Motor neuron (in vitro differentiated cells): Measurements from ENCODE around the gene CENPL. TPM values are rescaled to one million over a fixed set of nuclear protein-coding genes. Genes with fewer than 3 reads are reported as not detected.
"Not testable (repeated sequence)": the region's sequence is repeated elsewhere in the genome, so short reads cannot be mapped to it uniquely, and the experiment has no call there.

ENCODE experiments used
- ATAC-seq, 8 experiments: fragments of 200-7000 bp; cut with Tn5 transposase; replicated peaks in 6 of 8; 2 replicates each; pipeline ENCODE4 v1.8.0; 2021; ENCODE audit warnings: mild to moderate bottlenecking in 8 of 8, moderate library complexity in 8 of 8
- H3K27ac ChIP-seq, 2 donors: fragments of 250-450 bp; sonication (Bioruptor Pico); 2 replicates each; pipeline ENCODE4 v1.9.0; 2021; ENCODE audit warnings: antibody characterized with exemption in 2 of 2, mild to moderate bottlenecking in 2 of 2, moderate library complexity in 1 of 2
- H3K4me1 ChIP-seq, 2 donors: fragments of 250-450 bp; sonication (Bioruptor Pico); replicated peaks in 1 of 2; 2 replicates each; pipeline ENCODE4 v1.6.1; 2021; ENCODE audit warnings: antibody characterized with exemption in 2 of 2, mild to moderate bottlenecking in 2 of 2, moderate library complexity in 1 of 2
- H3K4me3 ChIP-seq, 5 donors: fragments of 250-450 bp; sonication (Bioruptor Pico); 2 replicates each; pipeline ENCODE4 v1.9.0; 2021; ENCODE audit warnings: antibody characterized with exemption in 5 of 5, mild to moderate bottlenecking in 5 of 5, moderate library complexity in 4 of 5
- WGBS, 10 experiments: fragments of 450-650 bp; shearing (Covaris generic); methylation state at CpG; one replicate each; pipeline ENCODE4 v1.0.0; 2022; 5-methylcytosine and 5-hydroxymethylcytosine counted together
- in situ Hi-C, 9 experiments: fragments of 400-800 bp; cut with MboI; loops; one replicate each; pipeline ENCODE4 v1.15.0; 2021; ENCODE audit warnings: low sequenced_read_pairs in 9 of 9, low pct_unique_long_range_greater_than_20kb in 2 of 9; ENCODE audit not compliant: unreplicated experiment in 9 of 9
- total RNA-seq, 8 experiments: library from RNA; unstranded; fragments of 300-600 nt; gene quantifications; 2 replicates each; pipeline versions ENCODE4 v1.2.3 to v1.2.4, GENCODE V29; 2022

CENPL gene
- total RNA-seq, 8 experiments from 2014 or later: 3.2 to 17.4 (median 6.7) TPM

DNA sequence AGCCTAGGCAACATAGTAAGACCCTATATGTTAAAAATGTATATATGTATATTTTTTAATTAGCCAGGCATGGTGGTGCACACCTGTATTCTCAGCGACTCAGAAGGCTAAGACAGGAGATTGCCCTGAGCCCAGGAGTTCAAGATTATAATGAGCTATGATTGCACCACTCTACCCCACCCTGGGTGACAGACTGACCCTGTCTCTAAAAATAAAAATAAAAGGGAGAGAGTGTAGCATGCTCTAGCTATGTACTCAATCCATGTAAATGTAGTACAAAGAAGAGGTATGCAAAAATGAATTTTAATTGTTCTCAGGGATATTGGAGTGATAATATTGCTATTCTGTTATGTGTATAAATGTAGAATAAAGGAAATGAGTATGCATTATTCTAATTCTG, 53.1 kb downstream of the CENPL start:
- Histone ChIP-seq H3K27ac (no peak overlapping the region), H3K4me1 (no peaks in the 10 kb centered on the region), H3K4me3 (no peak overlapping the region)
- in situ Hi-C loops: no loop called here
- 86 to 100% (median 87%) methylated on average over 1 of the region's 1 CpG; no CpG with 5 or more reads in 5 of the 10 experiments for WGBS, 10 experiments
- peak in 2 of 8 experiments; percentile 40 to 62 for ATAC-seq

DNA sequence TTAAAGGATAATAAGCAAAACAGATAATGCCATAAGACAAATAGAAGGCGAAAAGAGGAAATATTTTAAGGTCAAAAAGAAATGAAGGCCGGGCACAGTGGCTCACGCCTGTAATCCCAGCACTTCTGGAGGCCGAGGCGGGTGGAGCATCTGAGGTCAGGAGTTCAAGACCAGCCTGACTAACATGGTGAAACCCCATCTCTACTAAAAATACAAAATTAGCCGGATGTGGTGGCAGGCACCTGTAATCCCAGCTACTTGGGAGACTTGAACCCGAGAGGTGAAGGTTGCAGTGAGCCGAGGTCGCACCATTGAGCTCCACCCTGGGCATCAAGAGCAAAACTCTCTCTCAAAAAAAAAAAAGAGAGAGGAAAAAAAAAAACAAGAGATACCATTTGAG, 54.4 kb downstream of the CENPL start:
- in situ Hi-C loops, H3K4me3 ChIP-seq, ATAC-seq, H3K27ac ChIP-seq, H3K4me1 ChIP-seq: not testable (repeated sequence)
- WGBS, 10 experiments: 91 to 100% (median 96%) methylated on average over 3 to 9 of the region's 9 CpGs

DNA sequence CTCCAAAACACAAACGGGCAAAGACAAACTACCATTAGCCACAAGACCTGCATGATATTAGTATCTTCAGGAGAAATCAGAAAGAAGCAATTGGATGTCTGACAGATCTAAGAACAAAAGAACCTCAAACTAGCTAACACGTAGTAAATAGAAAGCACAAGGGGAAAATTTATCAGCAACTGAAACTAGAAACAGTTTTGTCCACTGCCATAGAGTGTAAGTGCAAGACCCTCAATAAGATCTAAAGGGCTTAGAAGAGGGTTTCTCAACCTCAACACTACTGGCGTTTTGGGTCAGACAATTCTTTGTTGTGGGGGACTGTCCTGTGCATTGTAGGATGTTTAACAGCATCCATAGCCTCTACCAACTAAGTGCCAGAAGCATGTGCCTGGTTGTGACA, 55.9 kb downstream of the CENPL start:
- no peak for ATAC-seq
- WGBS, 10 experiments: 17 to 98% (median 82%) methylated on average over 1 to 3 of the region's 3 CpGs
- in situ Hi-C loops: no loop called here
- Histone ChIP-seq H3K4me1 (no peaks in the 10 kb centered on the region), H3K4me3 (no peak overlapping the region), H3K27ac (no peak overlapping the region)

DNA sequence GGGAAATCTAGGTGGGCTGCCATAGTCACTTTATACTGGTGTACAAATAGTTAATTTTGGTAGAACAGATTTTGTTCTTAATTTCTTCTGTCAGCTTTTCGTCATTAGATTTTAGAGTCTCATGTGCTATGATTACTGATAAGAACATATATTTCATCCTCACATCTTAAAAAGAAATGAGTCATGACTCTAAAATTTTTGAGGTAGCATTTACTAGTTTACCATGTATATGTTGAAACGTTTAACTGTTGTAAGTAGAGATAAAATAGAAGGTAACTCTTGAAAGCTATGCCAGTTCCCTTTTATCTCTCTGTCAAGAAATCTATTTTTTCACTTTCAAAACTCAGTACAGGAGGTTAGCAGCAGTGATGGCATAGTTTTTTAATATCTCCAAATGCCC, 56.5 kb downstream of the CENPL start:
- in situ Hi-C loops: no loop called here
- no peak for ATAC-seq
- 49 to 100% (median 93%) methylated on average over 1 to 2 of the region's 2 CpGs; no CpG with 5 or more reads in 1 of the 10 experiments for WGBS, 10 experiments
- Histone ChIP-seq H3K27ac (no peak overlapping the region), H3K4me3 (no peak overlapping the region), H3K4me1 (no peaks in the 10 kb centered on the region)

DNA sequence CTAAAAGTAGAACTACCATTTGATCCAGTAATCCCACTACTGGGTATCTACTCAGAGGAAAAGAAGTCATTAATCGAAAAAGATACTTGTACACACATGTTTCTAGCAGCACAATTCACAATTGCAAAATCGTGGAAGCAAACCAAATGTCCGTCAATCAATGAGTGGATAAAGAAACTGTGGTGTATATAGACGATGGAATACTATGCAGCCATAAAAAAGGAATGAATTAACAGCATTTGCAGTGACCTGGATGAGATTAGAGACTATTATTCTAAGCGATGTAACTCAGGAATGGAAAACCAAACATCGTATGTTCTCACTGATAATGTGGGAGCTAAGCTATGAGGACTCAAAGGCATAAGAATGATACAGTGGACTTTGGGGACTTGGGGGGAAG, 60.4 kb downstream of the CENPL start:
- H3K27ac ChIP-seq, ATAC-seq, in situ Hi-C loops, H3K4me1 ChIP-seq, H3K4me3 ChIP-seq: not testable (repeated sequence)
- 83 to 100% (median 95%) methylated on average over 1 to 6 of the region's 6 CpGs; no CpG with 5 or more reads in 1 of the 10 experiments for WGBS, 10 experiments

DNA sequence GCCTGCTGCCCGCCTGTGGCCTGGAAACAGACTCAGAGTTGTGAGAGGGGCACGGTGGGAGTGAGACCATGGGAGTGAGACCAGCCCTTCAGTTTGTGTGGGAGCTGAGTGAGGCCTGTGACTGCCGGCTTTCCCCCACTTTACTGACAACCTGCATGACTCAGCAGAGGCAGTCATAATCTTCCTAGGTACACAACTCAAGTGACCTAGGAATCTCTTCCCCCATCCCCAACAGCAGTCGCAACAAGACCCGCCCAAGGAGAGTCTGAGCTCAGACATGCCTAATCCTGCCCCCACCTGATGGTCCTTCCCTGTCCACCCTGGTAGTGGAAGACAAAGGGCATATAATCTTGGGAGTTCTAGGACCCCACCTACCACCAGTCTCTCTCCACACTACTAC, 65.7 kb downstream of the CENPL start:
- no peak overlapping the region for H3K27ac ChIP-seq
- in situ Hi-C loops: no loop called here
- no peak overlapping the region for H3K4me3 ChIP-seq
- no peaks in the 10 kb centered on the region for H3K4me1 ChIP-seq
- WGBS, 10 experiments: 97 to 100% (median 100%) methylated on average over 2 to 5 of the region's 5 CpGs; no CpG with 5 or more reads in 6 of the 10 experiments
- no peak for ATAC-seq

DNA sequence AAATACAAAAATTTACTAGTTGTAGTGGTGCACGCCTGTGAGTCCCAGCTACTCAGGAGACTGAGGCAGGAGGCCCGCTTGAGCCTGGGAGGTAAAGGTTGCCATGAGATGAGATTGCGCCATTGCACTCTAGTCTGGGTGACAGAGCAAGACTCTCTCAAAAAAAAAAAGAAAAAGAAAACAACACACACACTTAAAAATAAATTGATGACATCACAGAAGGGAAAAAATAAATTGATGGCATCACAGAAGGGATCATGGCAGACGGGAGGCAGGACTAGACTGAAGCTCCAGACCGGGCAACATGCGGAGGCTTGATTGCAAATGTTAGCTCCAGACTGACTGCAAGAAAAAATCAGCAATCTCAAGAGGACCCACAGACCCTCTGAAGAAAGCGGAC, 66.6 kb downstream of the CENPL start:
- H3K4me3 ChIP-seq: no peak overlapping the region
- in situ Hi-C loops: no loop called here
- ATAC-seq: no peak
- H3K4me1 ChIP-seq: no peaks in the 10 kb centered on the region
- 95 to 100% (median 99%) methylated on average over 1 to 7 of the region's 7 CpGs; no CpG with 5 or more reads in 2 of the 10 experiments for WGBS, 10 experiments
- no peak overlapping the region for H3K27ac ChIP-seq

DNA sequence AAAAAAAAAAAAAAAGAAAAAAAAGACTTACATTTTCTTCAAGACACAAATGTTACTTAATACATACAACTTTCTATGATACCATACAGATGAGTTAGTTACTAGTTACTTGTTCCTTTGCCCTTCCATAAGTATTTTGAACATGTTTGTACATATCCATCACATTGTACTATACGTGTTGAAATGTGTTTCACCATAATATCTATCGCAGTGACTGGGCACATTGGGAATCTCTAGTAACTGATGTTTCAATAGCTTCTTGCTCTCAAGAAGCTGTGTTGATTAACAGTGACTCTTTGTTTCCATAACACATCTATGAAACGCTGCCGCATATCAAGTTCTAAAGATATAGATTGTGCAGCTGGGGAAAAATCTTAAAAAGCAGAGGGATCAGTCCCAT, 67.0 kb downstream of the CENPL start:
- no peak overlapping the region for H3K27ac ChIP-seq
- H3K4me1 ChIP-seq: no peaks in the 10 kb centered on the region
- ATAC-seq: no peak
- 82 to 100% (median 98%) methylated on average over 2 to 4 of the region's 4 CpGs; no CpG with 5 or more reads in 1 of the 10 experiments for WGBS, 10 experiments
- in situ Hi-C loops: no loop called here
- no peak overlapping the region for H3K4me3 ChIP-seq

DNA sequence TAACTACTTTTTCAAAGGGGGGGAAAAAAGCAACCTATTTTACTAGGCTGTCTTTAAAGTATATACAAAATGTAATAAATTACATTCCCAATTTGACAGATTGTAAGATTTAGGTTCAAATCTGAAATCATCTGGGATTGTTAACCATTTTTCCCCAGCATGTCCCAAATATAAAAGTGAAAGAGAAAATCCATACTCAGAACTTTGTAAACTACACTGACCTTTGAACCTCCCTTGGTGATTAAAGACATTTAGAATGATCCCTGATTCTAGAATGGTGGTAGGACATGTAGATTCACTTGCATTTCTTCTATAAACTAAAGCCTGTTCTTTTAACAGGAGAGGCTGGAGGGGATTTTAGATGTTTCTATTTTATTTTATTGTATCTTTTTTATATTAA, 70.9 kb downstream of the CENPL start:
- ATAC-seq: no peak
- no peak overlapping the region for H3K27ac ChIP-seq

More for the DNA sequence above, 70.9 kb downstream of the CENPL start:
- Histone ChIP-seq H3K4me3 (no peak overlapping the region), H3K4me1 (no peaks in the 10 kb centered on the region)
- in situ Hi-C loops: no loop called here

Other genes with a start within 250 kb of the CENPL start
- 1 to 10 TPM in 1 of 8 experiments, under 1 TPM in 3, not detected in 4; 0.05 to 2.1 (median 0.05) TPM for gene SLC9C2, start 221.8 kb downstream of the CENPL start, total RNA-seq
- gene TEX50, start 189.5 kb downstream of the CENPL start, total RNA-seq: not detected
- gene ANKRD45, start 155.0 kb downstream of the CENPL start, total RNA-seq: 10 to 100 TPM in 1 of 8 experiments, 1 to 10 TPM in 4, under 1 TPM in 2, not detected in 1; 0.31 to 10.8 (median 2.5) TPM
- 10 to 100 TPM; 15.5 to 35.2 (median 31.1) TPM for gene KLHL20, start 109.9 kb downstream of the CENPL start, total RNA-seq
- gene DARS2, start 210 bp downstream of the CENPL start, total RNA-seq: 10 to 100 TPM; 12.7 to 34.6 (median 16.5) TPM
- 1,000 to 10,000 TPM in 4 of 8 experiments, 100 to 1,000 TPM in 4; 711 to 2,769 (median 1,186) TPM for gene GAS5, start 43.1 kb upstream of the CENPL start, total RNA-seq
- gene ZBTB37, start 43.5 kb upstream of the CENPL start, total RNA-seq: 10 to 100 TPM in 7 of 8 experiments, 1 to 10 TPM in 1; 7.6 to 25.2 (median 19.0) TPM
- under 1 TPM in 5 of 8 experiments, not detected in 3; 0.16 to 0.81 (median 0.32) TPM for gene SERPINC1, start 92.4 kb upstream of the CENPL start, total RNA-seq
- gene RC3H1, start 197.5 kb upstream of the CENPL start, total RNA-seq: 10 to 100 TPM; 18.9 to 30.0 (median 25.0) TPM